Stimulated activated CD4-positive, alpha-beta T cell treated with anti-CD3 and anti-CD28 coated beads, Interleukin-1b, Interleukin-23, amount 100 ng/mL, for 1 hour (primary cell): ENCODE measurements around the gene NEB.

Experiments used
- DNase-seq, 2 donors: peaks; one replicate each; pipeline ENCODE4 v3.0.0-alpha.2; 2020; ENCODE audit warnings: low read depth in 2 of 2

The NEB gene

GRCh38 chr2:151695778-151696177, 38.5 kb downstream of the NEB start:
- no peak for DNase-seq

- no peak for DNase-seq
Measured at GRCh38 chr2:151691631-151692030, 42.6 kb downstream of the NEB start.

GRCh38 chr2:151688719-151689118, 45.6 kb downstream of the NEB start:
- no peak for DNase-seq

GRCh38 chr2:151682459-151683003, 51.7 kb downstream of the NEB start:
- DNase-seq, result no peak

- no peak for DNase-seq
Measured at GRCh38 chr2:151681051-151681450, 53.2 kb downstream of the NEB start.

GRCh38 chr2:151679994-151680393, 54.3 kb downstream of the NEB start:
- no peak for DNase-seq

- DNase-seq, result no peak
Measured at GRCh38 chr2:151678849-151679248, 55.4 kb downstream of the NEB start.

- no peak for DNase-seq
Measured at GRCh38 chr2:151673016-151673415, 61.3 kb downstream of the NEB start.

- DNase-seq, result no peak
Measured at GRCh38 chr2:151672277-151672676, 62.0 kb downstream of the NEB start.

- DNase-seq, result no peak
Measured at GRCh38 chr2:151670846-151671597, 63.3 kb downstream of the NEB start.

- DNase-seq, result no peak
Measured at GRCh38 chr2:151670346-151670745, 63.9 kb downstream of the NEB start.

- DNase-seq, result no peak
Measured at GRCh38 chr2:151669585-151670081, 64.6 kb downstream of the NEB start.

GRCh38 chr2:151668737-151669136, 65.5 kb downstream of the NEB start:
- no peak for DNase-seq

- no peak for DNase-seq
Measured at GRCh38 chr2:151665959-151666358, 68.3 kb downstream of the NEB start.

GRCh38 chr2:151664520-151664919, 69.8 kb downstream of the NEB start:
- DNase-seq, result no peak

- DNase-seq, result no peak
Measured at GRCh38 chr2:151661625-151662024, 72.7 kb downstream of the NEB start.

GRCh38 chr2:151658081-151658480, 76.2 kb downstream of the NEB start:
- no peak for DNase-seq

GRCh38 chr2:151657667-151658076, 76.6 kb downstream of the NEB start:
- no peak for DNase-seq

- DNase-seq, result no peak
Measured at GRCh38 chr2:151655663-151656398, 78.4 kb downstream of the NEB start.

- DNase-seq, result no peak
Measured at GRCh38 chr2:151654891-151655290, 79.4 kb downstream of the NEB start.

GRCh38 chr2:151654085-151654484, 80.2 kb downstream of the NEB start:
- DNase-seq, result no peak

GRCh38 chr2:151651274-151651673, 83.0 kb downstream of the NEB start:
- DNase-seq, result no peak

- DNase-seq, result no peak
Measured at GRCh38 chr2:151650456-151650855, 83.8 kb downstream of the NEB start.
